Keratinocyte (primary cell): Measurements from ENCODE around the gene TDRD1.

Experiments
- EZH2 ChIP-seq: IDR thresholded peaks from one replicate; pipeline ENCODE4 v1.6.1; 2012; ENCODE audit warnings: inconsistent platforms, mild to moderate bottlenecking, low read length, moderate library complexity
- TF ChIP-seq, protein P1 (sequence below), 3 experiments: IDR thresholded peaks in 1 of 3; conservative IDR thresholded peaks in 1 of 3; optimal IDR thresholded peaks in 1 of 3; 2 replicates in 2 of 3; 3 replicates in 1 of 3; pipeline versions ENCODE3 to v1.5.1; 2011; ENCODE audit warnings: low read length in 3 of 3, mild to moderate bottlenecking in 3 of 3, moderate library complexity in 2 of 3, control low read depth in 1 of 3, inconsistent platforms in 1 of 3; ENCODE audit not compliant: insufficient read depth in 2 of 3; ENCODE audit errors: extremely low read depth in 1 of 3

DNA sequence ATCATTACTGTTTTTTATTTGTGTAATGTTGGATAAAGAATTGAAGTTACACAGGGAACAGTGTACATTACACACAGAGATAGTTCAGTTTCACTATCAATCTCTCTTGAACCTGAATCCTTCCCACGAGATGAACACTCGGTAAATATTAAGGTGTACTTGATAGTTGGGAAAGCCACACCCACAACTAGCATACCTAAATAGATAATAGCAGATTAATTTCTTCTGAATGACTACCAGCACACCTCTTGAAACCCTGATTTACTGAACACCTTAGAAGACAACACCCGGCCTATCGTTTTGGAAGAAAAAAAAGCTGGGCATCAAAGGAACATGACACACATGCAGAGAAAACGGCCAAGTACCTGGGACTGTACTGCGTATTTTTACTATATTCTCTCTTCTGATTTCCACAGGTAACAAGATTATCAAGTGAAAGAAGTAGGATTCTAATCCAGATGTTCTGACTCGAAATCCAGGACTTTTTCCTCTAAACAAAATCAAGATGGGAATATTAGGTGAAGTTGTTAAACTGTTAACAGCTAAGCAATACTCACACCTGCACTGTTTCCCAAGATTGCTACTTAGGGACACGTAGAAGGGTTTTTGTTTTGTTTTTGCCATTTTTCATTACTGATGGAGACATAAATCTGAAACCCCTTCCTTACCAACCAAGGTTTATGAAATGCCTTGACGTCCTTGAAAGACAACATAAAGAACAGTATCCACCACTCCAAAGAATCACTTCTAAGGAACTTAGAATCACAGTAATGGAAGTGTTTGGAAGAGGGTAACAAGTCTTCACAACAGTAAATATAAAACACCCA is 6.2 kb upstream of the TDRD1 start:
- TF ChIP-seq, protein P1, sequence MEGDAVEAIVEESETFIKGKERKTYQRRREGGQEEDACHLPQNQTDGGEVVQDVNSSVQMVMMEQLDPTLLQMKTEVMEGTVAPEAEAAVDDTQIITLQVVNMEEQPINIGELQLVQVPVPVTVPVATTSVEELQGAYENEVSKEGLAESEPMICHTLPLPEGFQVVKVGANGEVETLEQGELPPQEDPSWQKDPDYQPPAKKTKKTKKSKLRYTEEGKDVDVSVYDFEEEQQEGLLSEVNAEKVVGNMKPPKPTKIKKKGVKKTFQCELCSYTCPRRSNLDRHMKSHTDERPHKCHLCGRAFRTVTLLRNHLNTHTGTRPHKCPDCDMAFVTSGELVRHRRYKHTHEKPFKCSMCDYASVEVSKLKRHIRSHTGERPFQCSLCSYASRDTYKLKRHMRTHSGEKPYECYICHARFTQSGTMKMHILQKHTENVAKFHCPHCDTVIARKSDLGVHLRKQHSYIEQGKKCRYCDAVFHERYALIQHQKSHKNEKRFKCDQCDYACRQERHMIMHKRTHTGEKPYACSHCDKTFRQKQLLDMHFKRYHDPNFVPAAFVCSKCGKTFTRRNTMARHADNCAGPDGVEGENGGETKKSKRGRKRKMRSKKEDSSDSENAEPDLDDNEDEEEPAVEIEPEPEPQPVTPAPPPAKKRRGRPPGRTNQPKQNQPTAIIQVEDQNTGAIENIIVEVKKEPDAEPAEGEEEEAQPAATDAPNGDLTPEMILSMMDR (optimal IDR thresholded peaks at IDR 0.05 in 1 of 3, IDR thresholded peaks at IDR 0.05 in 1 of 3, conservative IDR thresholded peaks at IDR 0.05 in 1 of 3; ENCODE audit: extremely low read depth in 1 of 3, insufficient read depth in 2 of 3, low read length in 3 of 3), result no peak
- TF ChIP-seq EZH2, result no peak
